Amniotic epithelial cell (primary cell): ENCODE data around the gene CNMD.
"Not testable (repeated sequence)": the region's sequence is repeated elsewhere in the genome, so short reads cannot be mapped to it uniquely, and the experiment has no call there.

Experiments used
- DNase-seq: peaks from one replicate; pipeline ENCODE4 v3.0.0-alpha.2; 2010; ENCODE audit warnings: low read depth

The CNMD gene

GRCh38 chr13:52744842-52745375 is 5.3 kb upstream of the CNMD start:
- no peak for DNase-seq

- DNase-seq: no peak
Observed at GRCh38 chr13:52743988-52744387, 4.4 kb upstream of the CNMD start.

DNA sequence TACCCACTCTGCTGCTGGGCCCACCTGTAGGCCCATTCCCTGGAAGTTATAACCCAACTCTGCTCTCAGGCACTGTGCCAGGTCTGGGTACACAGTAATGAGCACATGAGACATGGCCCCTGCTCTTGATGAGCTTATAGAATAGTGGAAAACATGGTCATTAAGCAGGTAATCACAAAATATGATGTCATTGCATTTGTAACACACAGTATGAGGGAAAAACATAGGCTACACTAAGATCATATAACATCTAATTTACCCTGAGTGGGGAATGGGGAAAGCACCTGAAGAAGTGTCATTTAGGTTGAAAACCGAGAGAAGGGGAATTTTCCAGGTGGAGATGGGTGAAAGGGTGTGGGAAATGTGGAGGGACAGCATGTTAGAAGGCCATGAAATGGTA is 3.9 kb upstream of the CNMD start:
- DNase-seq: no peak

DNA sequence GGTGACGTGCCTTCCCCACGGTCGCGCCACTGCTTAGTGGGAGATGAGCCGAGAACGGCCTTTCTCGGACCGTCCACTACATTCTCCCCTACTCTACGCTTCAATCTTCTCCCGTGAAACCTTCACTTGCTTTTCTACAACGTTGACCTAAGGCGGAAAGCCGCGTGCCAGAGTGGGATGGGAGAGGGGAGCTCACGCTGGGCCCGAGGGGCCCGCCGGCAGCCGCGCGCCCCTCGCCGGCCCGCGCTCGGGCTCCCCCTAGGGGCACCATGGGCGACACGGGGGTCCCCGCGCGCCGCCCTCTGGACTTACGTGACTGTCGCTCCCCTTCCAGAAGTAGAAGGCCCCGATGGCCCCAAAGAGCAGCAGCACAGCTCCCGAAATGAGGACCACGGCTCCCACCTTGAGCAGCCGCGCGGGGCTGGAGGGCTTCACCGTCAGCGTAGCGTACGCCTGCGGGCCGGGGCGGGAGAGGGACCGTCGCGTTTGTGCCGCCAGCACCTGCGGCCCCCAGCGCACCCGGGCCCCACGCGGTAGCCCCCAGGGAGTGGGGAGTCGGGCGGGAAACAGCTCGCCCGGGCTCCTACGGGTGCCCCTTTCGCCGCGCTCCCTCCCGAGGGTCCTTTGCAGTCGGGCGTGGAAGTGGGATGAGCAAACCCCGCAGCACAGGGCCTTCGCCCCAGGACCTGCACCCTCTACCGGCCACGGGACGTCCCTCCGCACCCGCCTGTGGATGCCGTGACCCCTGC is 727 bp downstream of the CNMD start:
- no peak for DNase-seq

- no peak for DNase-seq
Observed at GRCh38 chr13:52737965-52738364, 1.7 kb downstream of the CNMD start.

GRCh38 chr13:52737451-52737850 is 2.2 kb downstream of the CNMD start:
- DNase-seq: no peak

GRCh38 chr13:52736891-52737290 is 2.7 kb downstream of the CNMD start:
- DNase-seq: no peak

GRCh38 chr13:52734075-52734623 is 5.5 kb downstream of the CNMD start:
- DNase-seq: no peak

GRCh38 chr13:52726258-52726657 is 13.4 kb downstream of the CNMD start:
- no peak for DNase-seq

DNA sequence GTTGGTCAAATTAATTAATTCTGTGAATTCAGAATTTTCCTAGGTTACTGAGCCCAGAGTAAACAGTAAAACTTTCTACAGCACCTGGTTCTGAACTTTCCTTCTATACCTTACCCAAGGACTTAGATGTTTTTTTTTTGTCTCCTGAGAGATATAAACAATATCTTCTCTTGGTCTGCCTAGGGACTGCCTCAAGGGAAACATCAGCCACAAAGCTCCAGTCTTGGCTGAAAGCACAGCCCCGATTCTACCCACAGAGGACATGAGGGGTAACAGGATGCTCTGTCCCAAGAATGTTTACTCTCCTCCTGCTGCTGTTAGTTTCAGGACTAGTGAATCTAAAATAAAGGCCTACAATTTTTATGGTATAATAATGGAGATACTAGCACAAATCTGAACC is 14.3 kb downstream of the CNMD start:
- DNase-seq: no peak

- DNase-seq: no peak
Observed at GRCh38 chr13:52723181-52723580, 16.4 kb downstream of the CNMD start.

DNA sequence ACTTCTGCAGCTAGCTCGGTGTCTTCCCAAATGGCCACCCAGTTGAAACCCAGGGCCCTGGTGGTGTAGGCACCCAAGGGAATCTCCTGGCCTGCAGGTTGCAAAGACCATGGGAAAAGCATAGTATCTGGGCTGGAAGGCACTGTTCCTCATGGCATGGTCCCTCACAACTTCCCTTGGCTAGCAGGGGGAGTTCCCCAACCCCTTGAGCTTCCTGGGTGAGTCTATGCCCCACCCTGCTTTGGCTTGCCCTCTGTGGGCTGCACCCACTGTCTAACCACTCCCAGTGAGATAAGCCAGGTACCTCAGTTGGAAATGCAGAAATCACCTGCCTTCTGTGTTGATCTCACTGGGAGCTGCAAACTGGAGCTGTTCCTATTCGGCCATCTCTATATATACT is 18.3 kb downstream of the CNMD start:
- DNase-seq: not testable (repeated sequence)

DNA sequence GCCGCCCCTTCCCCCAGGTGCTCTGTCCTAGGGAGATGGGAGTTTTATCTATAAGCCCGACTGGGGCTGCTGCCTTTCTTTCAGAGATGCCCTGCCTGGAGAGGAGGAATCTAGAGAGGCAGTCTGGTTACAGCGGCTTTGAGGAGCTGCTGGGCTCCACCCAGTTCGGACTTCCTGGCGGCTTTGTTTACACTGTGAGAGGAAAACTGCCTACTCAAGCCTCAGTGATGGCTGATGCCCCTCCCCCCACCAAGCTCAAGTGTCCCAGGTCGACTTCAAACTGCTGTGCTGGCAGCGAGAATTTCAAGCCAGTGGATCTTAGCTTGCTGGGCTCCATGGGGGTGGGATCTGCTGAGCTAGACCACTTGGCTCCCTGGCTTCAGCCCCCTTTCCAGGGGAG is 18.7 kb downstream of the CNMD start:
- not testable (repeated sequence) for DNase-seq

DNA sequence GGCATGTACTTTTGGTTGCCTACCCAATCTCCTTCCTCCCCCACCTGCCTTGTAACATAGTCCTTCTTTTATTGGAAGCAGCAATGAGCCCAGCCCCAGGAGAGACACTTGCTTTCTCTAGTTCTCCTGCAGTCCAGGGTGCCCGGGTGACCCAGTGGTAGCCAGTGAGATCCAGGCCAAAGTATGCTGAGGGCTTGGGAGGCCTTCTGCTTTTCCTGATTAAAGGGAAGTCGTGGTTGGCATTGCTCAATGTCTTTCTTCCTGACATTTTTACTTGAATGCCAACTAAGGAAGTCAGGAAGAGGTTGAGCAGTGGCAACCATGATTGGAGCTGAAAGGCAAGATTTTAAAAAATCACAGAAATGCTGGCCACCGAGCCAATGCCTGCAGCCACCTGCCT is 25.7 kb downstream of the CNMD start:
- DNase-seq: peak; percentile 34

- DNase-seq: no peak
Observed at GRCh38 chr13:52712385-52712784, 27.2 kb downstream of the CNMD start.

GRCh38 chr13:52711286-52711685 is 28.3 kb downstream of the CNMD start:
- no peak for DNase-seq

- not testable (repeated sequence) for DNase-seq
Observed at GRCh38 chr13:52708266-52708665, 31.4 kb downstream of the CNMD start.

GRCh38 chr13:52707375-52707774 is 32.2 kb downstream of the CNMD start:
- no peak for DNase-seq

DNA sequence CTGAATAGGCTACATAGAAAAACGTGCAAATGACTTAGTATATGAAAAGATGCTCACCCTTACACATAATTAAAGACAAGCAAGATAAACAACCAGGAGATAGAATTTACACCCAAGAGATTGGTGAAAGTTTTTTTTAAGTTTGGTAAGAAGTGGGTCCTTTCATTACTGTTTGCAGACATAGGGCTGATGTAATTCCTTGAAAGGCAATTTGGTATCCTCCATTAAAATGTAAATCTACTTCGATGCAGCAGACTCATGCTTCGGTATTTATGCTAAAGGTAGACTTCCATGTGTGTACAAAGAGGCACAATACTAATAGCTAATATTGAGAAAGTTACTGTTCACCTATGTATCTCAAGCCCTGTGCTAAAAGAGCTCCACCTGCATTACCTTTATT is 33.5 kb downstream of the CNMD start:
- no peak for DNase-seq

- no peak for DNase-seq
Observed at GRCh38 chr13:52703482-52703881, 36.1 kb downstream of the CNMD start.

GRCh38 chr13:52701728-52702465 is 37.7 kb downstream of the CNMD start:
- no peak for DNase-seq

DNA sequence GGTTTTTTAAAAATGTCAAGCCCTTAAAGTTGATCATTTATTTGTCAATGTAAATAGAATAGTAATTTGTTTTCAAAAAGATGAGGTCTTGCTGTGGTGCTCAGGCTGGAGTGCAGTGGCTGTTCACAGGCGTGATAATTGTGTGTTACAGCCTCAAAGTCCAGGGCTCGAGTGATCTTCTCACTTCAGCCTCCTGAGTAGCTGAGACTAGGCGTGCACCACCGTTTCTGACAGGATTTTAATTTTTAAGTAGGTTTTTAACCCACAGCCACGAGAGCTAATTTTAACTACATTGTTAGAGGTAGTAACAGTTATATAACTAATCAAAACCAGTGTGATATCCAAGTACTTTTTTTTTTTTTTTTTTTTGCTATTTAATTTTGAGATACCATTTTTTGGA is 43.1 kb downstream of the CNMD start:
- DNase-seq: no peak

DNA sequence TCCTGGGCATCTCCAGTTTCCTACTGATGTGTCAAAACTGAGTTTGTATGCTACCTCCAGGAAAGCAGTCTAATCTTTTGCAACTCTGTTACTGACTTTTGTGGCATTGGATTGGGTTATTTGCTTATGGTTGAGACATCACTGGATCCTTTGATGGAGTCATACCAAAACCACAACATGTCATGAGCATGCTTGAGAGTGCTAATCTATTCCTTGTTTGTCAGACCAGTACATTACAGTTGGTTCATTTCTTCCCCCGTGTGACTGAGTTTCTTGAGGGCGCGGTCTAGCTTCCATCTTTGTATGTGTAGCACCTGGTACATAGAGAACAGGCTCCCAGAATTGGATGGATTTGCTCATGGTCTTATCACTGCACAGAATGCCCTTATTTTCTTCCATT is 43.8 kb downstream of the CNMD start:
- peak; percentile 89 for DNase-seq
